ENCODE data around the gene ARNT2.

DNA sequence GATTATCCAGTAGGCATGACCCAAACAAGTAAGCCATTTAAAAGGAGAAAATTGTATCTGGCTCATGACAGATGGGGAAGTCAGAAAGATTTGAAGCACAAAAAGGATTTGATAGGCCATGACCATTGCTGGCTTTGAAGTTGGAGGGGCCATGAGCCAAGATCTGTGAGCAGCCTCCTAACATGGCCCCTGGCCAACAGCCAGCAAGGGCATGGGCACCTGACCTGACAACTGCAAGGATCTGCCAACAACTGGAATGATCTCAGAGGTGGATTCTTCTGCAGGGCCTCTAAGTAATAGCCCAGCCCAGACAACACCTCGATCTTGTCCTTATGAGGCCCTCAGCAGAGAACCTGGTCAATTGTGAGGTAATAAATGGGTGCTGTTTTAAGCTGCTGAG lies 93.0 kb downstream of the ARNT2 start:
- TF ChIP-seq, protein P1, sequence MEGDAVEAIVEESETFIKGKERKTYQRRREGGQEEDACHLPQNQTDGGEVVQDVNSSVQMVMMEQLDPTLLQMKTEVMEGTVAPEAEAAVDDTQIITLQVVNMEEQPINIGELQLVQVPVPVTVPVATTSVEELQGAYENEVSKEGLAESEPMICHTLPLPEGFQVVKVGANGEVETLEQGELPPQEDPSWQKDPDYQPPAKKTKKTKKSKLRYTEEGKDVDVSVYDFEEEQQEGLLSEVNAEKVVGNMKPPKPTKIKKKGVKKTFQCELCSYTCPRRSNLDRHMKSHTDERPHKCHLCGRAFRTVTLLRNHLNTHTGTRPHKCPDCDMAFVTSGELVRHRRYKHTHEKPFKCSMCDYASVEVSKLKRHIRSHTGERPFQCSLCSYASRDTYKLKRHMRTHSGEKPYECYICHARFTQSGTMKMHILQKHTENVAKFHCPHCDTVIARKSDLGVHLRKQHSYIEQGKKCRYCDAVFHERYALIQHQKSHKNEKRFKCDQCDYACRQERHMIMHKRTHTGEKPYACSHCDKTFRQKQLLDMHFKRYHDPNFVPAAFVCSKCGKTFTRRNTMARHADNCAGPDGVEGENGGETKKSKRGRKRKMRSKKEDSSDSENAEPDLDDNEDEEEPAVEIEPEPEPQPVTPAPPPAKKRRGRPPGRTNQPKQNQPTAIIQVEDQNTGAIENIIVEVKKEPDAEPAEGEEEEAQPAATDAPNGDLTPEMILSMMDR (conservative IDR thresholded peaks at IDR 0.05 in 1 of 2, IDR thresholded peaks at IDR 0.05 in 1 of 2; ENCODE audit: low read depth in 1 of 2, low read length in 2 of 2): no peak
- no peak for TF ChIP-seq EZH2 (IDR thresholded peaks at IDR 0.05; ENCODE audit: low read length, missing control alignments)
